NB4 (cell line): ENCODE measurements around the gene PTPN2.

Source experiments
- DNase-seq: peaks from one replicate; pipeline ENCODE4 v3.0.0; 2010; ENCODE audit warnings: low read depth
- H3K4me3 ChIP-seq: one replicate; pipeline ENCODE4 v1.5.1; 2011; ENCODE audit warnings: mild to moderate bottlenecking, low read depth, low read length, moderate library complexity
- MYC ChIP-seq: IDR thresholded peaks from 2 replicates; pipeline ENCODE4 v1.6.1; 2011; ENCODE audit warnings: low read depth, low read length
- POLR2A ChIP-seq: IDR thresholded peaks from 2 replicates; pipeline ENCODE4 v1.6.1; 2011; ENCODE audit warnings: mild to moderate bottlenecking; ENCODE audit not compliant: insufficient read length; ENCODE audit errors: extremely low read depth
- TF ChIP-seq, protein P1 (sequence below): IDR thresholded peaks from 2 replicates; pipeline ENCODE4 v1.6.1; 2011; ENCODE audit warnings: low read depth, low read length
- TF ChIP-seq, protein P2 (sequence below): IDR thresholded peaks from one replicate; pipeline ENCODE4 v1.5.1; 2012; ENCODE audit warnings: low read depth, low read length

PTPN2 gene

DNA sequence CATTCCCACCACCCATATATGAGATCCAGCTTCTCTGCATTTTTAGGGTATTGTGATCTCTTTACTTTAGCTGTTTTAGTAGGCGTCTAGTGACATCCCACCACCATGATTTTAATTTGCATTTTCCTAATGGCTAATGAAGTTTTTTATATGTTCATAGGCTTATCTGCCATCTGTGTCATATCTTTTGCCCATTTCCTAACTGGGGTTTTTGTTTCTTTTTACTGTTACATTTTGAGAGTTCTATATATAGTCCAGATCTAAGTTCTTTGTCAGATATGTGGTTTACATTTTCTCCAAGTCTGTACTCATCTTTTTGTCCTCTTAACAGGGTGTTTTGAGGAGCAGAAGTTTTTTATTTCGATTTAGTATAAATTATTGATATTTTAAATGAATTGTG lies 39.6 kb downstream of the PTPN2 start:
- TF ChIP-seq MYC (no peak), POLR2A (no peak)
- TF ChIP-seq, protein P1, sequence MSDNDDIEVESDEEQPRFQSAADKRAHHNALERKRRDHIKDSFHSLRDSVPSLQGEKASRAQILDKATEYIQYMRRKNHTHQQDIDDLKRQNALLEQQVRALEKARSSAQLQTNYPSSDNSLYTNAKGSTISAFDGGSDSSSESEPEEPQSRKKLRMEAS = no peak
- TF ChIP-seq, protein P2, sequence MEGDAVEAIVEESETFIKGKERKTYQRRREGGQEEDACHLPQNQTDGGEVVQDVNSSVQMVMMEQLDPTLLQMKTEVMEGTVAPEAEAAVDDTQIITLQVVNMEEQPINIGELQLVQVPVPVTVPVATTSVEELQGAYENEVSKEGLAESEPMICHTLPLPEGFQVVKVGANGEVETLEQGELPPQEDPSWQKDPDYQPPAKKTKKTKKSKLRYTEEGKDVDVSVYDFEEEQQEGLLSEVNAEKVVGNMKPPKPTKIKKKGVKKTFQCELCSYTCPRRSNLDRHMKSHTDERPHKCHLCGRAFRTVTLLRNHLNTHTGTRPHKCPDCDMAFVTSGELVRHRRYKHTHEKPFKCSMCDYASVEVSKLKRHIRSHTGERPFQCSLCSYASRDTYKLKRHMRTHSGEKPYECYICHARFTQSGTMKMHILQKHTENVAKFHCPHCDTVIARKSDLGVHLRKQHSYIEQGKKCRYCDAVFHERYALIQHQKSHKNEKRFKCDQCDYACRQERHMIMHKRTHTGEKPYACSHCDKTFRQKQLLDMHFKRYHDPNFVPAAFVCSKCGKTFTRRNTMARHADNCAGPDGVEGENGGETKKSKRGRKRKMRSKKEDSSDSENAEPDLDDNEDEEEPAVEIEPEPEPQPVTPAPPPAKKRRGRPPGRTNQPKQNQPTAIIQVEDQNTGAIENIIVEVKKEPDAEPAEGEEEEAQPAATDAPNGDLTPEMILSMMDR = no peak
- no peak for DNase-seq

GRCh38 chr18:12843420-12844350 lies 40.4 kb downstream of the PTPN2 start:
- TF ChIP-seq, protein P2 = no peak
- TF ChIP-seq, protein P1 = no peak
- no peak for TF ChIP-seq POLR2A
- H3K4me3 ChIP-seq = no peak overlapping the region
- peak; percentile 25 for DNase-seq

More for the DNA sequence above, 39.6 kb downstream of the PTPN2 start:
- H3K4me3 ChIP-seq = no peak overlapping the region

DNA sequence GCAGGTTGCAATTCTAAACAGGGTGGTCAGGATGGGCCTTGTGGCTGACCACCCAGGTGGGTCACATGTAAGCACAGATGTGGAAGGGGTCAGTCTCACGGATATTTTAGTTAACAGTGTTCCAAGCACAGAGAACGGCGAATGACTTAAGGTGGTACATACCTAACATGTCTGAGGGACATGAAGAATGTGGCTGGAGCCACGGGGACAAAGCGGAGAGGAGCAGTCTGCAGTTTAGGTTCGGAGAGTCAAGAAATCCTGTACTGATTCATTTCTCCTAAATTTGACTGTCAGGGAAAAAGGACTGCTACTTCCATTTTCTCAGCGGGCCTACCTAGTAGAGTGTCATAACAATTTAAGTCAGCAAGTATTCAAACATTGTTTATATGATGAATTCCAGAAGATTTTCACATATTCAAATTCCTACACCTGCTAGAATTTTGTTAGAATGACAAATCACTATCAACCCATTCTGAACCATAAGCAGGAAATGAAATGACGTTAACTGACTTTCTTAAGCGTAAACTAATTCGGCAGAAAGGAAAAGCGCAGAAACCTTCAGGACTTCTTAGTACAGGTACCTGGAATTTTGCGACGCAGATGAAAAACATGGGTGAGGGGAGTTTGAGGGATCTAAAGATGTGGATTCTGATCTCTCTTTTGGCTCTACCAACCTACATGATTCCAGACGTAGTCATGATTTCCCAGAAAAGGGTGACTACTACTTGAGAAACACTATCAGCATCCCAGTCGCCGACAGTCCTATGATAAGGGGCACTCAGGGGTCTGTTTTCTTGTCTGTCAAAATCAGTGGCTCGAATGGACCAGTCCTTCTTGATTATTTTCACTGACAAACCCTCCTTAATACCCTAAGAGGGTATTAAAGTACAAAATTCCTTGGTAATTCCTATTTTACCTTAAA lies 41.3 kb downstream of the PTPN2 start:
- no peak for DNase-seq
- TF ChIP-seq, protein P2 = no peak
- no peak for TF ChIP-seq MYC
- no peak for TF ChIP-seq POLR2A
- TF ChIP-seq, protein P1 = no peak
- H3K4me3 ChIP-seq = no peak overlapping the region

- DNase-seq = no peak
- no peak overlapping the region for H3K4me3 ChIP-seq
- TF ChIP-seq, protein P2 = no peak
- TF ChIP-seq POLR2A = no peak
- TF ChIP-seq MYC = no peak
- TF ChIP-seq, protein P1 = no peak
Measured at GRCh38 chr18:12841070-12841469, 43.0 kb downstream of the PTPN2 start.

DNA sequence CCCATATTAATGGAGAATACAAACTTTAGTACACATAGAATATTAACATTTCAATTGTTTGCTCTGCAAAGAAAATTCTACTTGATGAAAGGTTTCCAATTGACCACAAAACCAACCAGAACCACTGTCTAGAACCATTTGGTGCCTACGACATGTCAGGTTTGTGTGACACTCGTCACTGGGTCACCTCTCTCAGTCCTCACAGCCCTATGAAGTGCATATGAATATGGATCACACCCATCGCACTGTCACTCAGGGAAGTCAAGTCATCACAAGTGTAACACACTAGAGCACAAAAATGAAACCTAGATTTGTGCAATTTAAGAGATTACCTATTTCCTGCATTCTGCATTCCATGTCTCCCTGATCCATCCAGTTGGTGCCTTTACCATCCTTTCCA lies 43.7 kb downstream of the PTPN2 start:
- no peak overlapping the region for H3K4me3 ChIP-seq
- no peak for TF ChIP-seq MYC
- TF ChIP-seq POLR2A = no peak
- TF ChIP-seq, protein P2 = no peak
- TF ChIP-seq, protein P1 = no peak
- no peak for DNase-seq
